ELR (cell line): ENCODE measurements around the gene CHD2.

Experiments
- DNase-seq: peaks from one replicate; pipeline ENCODE4 v3.0.0-alpha.2; 2015; ENCODE audit warnings: low read depth

CHD2 gene

GRCh38 chr15:92962914-92963313 lies 62.8 kb downstream of the CHD2 start:
- DNase-seq = no peak

DNA sequence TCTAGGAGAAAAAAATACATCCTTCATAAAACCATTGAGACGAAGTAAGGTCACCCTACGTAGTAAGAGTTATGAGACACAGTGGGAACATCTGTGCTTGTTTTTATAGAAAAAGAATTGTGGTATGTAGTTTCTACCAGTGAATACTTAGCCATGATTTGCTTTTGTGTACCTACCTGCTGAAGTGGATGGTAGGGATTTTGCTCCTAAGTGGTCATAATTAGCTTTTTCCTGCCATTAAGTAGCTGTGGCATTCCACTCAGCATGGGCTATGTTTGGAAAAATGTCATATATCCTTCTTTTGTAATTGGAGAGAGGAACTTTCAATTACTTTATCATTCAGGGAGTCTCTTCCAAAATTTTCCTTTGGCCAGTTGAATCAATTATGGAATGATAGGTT lies 63.7 kb downstream of the CHD2 start:
- no peak for DNase-seq

GRCh38 chr15:92968926-92969651 lies 69.0 kb downstream of the CHD2 start:
- peak; percentile 25 for DNase-seq

DNA sequence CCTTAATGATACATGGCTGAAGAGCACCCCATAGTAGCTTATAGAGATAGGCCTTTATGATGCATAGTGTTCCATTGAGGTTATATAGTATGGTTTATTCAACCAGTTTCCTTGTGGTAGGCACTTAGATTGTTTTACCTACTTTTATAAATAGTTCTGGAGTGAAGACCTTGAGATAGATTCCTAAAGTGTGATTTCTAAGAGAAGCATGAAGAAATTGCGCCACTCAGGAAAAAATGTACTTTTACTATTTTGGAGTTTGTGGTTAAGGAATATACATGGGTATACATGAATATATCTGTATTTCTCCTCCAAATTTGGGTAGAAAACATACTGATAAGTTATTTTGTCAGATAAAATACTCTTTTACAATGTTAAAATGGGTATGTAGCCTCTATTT lies 70.5 kb downstream of the CHD2 start:
- DNase-seq = no peak

DNA sequence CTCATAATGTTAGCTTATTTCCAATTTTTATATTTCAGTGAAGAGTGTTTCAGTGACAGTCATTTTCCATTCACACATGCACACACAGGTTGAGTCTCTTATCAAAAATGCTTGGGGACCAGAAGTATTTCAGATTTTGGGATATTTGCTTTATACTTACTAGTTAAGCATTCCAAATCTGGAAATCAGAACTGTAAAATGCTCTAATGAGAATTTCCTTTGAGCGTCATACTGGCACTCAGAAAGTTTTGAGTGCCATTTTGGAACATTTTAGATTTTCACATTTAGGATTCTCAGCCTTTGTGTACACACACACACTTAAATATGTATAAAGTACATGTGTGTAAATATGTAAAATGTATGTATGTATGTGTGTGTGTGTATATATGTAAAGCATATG lies 71.0 kb downstream of the CHD2 start:
- DNase-seq = no peak

DNA sequence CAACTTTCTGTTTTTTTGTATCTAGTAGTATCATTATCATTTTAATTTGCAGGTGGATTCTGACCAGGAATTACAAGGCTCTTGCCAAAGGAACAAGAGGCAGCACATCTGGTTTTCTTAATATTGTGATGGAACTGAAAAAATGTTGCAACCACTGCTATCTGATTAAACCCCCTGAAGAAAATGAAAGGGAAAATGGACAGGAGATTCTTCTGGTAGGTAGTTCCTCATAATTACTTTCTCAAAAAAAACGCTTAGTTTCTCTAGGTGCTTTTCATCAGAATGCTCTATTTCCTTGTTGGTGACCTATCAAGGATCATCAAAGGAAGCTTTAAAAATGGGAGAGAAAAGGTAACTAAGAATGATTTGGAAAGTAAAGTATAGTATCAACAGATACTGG lies 71.6 kb downstream of the CHD2 start:
- no peak for DNase-seq

GRCh38 chr15:92974183-92974915 lies 74.2 kb downstream of the CHD2 start:
- no peak for DNase-seq

DNA sequence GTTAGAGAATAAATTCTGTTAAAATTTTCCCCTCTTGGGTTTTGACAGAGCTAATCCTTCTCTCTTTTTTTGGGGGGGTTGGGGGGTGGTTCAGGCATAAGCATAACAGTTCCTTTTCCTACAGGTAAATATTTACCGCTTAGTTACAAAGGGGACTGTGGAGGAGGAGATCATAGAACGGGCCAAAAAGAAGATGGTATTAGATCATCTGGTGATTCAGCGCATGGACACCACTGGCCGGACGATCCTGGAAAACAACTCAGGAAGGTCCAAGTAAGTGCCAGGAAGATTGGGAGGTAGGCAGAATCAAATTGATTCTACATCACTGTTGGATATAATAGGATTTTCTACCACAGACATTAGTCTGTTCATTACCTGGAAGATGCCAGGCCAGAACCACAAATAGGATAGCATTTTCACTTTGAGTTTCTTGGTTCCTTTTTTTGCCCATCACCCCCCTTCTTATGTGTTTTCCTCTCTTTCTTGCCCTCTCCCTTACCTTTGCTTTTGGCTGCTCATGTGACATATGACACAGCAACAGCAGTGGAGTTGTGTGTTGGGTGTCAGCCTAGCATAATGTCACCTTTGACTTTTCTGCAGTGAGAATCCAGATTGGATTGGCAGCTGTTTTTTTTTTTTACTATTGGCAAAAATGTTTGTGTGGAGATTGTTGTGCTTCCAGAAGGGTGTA lies 79.0 kb downstream of the CHD2 start:
- DNase-seq = peak; percentile 43

DNA sequence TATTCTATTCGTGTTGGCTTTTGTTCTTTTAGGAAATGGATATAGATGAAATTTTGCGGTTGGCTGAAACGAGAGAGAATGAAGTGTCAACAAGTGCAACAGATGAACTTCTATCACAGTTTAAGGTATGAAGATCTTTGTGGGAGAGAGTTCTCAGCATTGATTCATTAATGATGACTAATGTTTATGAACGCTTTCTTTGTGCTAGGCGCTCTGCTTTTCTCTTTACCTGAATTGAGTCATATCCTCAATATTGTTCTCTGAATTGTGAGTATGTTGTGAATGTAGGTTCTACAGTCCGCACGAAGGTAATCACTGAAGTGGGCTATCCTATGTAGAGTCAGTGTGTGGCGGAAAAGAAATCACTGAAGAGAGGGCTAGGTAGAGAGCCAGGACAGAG lies 81.2 kb downstream of the CHD2 start:
- peak; percentile 69 for DNase-seq

- no peak for DNase-seq
Observed at GRCh38 chr15:92984161-92984560, 84.0 kb downstream of the CHD2 start.

GRCh38 chr15:92989470-92989869 lies 89.3 kb downstream of the CHD2 start:
- no peak for DNase-seq

- DNase-seq = no peak
Observed at GRCh38 chr15:92990031-92990430, 89.9 kb downstream of the CHD2 start.

DNA sequence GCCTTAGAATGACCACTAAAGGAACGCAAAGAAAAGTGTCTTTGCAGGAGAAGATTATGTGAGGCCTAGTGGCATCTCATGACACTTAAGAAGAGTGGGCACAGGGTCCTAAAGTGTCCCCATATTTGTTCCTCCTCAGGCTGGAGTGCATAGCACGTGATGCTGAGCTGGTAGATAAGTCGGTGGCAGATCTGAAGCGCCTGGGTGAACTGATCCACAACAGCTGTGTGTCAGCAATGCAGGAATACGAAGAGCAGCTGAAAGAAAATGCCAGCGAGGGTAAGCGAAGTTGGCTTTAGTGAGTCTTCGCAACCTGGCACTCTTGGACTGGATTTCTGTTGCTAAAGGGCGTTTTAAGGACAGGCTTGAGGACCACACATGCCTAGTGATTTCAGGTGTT lies 92.6 kb downstream of the CHD2 start:
- no peak for DNase-seq

DNA sequence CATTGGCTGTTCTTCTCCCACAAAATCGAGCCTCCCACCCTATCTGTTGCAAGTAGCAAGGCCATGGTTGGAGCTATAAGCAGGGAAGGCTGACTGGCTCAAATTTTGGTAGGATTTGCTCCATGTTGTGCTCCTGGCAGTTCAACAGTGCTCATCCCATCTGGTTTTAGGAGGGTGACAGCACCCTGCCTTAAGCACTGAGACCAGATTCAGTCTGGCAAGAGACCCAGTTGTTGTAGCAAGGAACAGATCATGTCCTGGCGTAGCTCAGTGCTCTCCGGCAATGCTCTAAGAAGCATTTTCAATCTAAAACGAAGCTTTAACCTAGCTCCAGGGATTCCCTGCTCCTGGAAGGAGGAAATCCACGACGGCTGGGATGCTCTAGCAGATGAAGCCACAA lies 97.7 kb downstream of the CHD2 start:
- no peak for DNase-seq

DNA sequence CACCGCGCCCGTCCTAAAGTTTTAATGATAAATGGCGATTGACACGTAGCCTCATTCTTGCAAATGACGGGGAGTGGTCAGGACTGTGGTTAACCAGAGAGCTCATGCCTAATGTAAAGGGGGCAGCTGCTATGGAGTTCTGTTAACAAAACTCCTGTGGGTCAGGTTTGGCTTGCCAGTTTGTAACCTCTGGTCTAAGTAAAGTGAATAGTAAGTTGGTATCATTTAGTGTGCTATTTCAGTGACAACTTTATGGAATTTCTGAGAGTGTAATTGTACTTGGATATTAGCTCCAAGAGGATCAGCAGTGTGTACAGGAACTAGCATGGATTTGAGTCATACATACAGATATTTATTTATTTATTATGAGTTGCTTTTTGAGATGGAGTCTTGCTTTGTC lies 101.0 kb downstream of the CHD2 start:
- peak; percentile 15 for DNase-seq

- peak; percentile 28 for DNase-seq
Observed at GRCh38 chr15:93001881-93002280, 101.8 kb downstream of the CHD2 start.

- no peak for DNase-seq
Observed at GRCh38 chr15:93005133-93005532, 105.0 kb downstream of the CHD2 start.

GRCh38 chr15:93007994-93008393 lies 107.9 kb downstream of the CHD2 start:
- no peak for DNase-seq

DNA sequence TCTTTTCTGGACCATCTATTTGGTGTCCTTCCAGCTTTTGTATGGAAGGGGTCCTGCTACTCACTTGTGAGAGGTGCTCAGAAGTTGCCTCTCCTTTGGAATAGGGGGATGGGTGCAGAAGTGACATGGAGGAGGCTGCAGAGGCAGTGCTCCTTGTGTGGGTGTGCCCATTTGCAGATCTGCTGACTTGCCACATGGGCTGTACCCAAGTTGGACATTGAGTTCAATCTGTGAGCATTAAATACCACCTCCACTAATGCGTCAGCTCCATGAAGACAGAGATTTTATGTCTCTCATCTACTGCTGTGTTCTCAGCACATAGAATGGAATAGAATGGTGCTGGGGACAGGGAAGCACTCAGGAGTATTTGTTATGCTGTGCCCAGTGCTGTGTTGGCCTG lies 112.7 kb downstream of the CHD2 start:
- DNase-seq = no peak

GRCh38 chr15:93017526-93017925 lies 117.4 kb downstream of the CHD2 start:
- DNase-seq = no peak

GRCh38 chr15:93018574-93018973 lies 118.5 kb downstream of the CHD2 start:
- peak; percentile 19 for DNase-seq

DNA sequence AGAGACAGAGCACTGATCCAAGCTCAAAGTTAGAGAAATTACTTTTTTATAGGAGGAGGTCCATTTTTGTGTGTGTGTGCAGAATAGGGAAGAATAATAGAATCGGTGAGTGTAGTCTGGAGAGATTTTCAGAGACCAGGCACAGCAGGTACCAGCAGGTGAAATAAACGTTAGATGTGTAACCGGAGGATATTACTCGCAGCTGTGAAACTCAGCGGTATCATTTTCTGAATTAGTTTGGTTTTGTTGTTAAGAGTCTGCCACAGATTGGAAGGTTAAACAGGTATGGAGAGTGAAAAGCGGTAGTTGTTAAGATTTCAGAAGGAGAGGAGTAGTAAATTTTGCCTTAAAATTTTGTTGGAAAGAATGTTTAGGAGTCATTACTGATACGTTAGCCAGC lies 119.0 kb downstream of the CHD2 start:
- DNase-seq = no peak

DNA sequence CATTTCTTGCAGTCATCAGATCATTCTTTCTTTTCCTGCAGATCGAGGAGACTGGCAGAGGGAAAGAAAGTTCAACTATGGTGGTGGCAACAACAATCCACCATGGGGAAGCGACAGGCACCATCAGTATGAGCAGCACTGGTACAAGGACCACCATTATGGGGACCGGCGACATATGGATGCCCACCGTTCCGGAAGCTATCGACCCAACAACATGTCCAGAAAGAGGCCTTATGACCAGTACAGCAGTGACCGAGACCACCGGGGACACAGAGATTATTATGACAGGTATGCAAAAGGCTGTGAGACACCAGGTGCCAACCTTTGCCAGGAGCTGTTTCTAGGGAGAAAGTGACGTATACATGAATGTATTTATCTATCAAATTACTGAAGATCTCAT lies 119.8 kb downstream of the CHD2 start:
- no peak for DNase-seq
